HG03442 (cell line): ENCODE results near the gene TXNRD1.
"Not testable (repeated sequence)": the region's sequence is repeated elsewhere in the genome, so short reads cannot be mapped to it uniquely, and the experiment has no call there.

ENCODE experiments used
- ATAC-seq: cut with Tn5 transposase; IDR thresholded peaks from one replicate; pipeline ENCODE4 v1.9.1; 2021; ENCODE audit warnings: mild to moderate bottlenecking, moderate library complexity; ENCODE audit not compliant: unreplicated experiment

The TXNRD1 gene

DNA sequence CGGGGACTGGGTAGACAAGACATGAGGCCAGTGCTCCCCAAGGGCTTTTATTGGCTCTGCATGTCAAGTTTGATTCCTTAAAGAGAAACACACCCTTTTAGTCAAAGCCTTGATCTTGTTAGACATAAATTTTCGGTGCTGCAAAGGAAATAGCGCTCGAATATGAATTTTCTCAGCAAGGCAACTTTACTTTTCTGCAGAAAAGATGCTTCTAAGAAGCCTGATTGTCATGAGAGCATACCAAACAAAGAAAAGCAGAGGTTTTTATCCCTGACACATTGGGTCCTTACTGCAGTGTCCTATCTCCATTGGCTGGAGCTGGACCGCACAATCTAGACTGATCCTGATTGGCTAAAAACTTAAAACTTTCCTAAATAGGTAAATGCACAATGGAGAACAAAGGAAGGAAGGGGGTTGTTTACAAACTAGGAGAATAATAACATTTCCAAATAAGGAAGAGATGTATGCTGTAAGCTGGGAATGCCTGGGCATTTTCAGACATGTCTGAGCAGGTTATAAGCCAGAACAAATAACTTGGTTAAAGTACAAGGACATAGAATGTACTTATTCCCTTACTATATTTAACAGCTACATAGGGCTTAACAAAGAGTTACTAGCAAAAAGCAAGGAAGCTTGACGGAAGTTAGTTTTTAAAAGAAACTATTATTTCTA, 17.2 kb downstream of the TXNRD1 start:
- no peak for ATAC-seq

DNA sequence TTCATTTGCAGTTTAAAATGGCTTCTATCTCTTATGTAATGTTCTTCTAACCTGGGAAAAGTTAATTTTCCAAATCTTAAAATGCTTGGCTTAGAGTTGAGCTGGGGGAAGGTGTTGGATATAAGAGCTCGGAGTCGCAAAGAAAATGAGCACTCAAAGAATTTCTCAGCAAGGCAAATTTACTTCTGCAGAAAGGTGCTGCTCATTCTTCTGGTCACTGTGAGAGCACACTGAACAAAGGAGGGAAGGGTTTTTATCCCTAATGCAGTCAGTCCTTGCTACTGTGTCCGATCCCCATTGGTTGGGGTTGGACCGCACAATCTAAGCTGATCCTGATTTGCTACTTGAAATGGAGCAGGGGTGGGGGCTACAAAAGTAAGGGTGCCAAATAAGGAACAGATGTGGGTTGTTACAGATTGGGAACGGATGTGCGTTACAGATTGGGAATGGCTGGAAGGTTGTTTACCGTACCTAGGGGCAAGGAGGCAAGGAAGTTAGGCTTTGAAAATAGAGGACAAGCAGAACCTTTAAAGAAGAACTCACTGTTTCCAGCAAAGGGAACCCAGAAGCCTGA, 19.4 kb downstream of the TXNRD1 start:
- ATAC-seq, result no peak

DNA sequence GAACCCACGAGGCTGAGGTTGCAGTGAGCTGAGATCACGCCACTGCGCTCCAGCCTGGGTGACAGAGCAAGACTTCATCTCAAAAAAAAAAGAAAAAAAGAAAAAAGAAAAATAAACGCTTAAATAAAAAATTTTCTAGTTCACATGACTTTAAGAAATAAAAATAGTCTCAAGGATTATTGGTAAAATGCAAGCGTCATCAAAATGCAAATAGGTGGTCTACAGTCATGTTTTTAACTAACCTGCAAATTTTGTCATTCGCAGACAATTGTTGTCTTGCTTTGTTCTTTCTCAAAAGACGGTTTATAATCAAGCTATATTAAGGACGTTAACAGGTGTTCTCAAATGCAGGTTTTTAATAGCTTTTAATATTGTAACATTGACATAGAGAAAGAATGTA, 22.4 kb downstream of the TXNRD1 start:
- ATAC-seq, result no peak

DNA sequence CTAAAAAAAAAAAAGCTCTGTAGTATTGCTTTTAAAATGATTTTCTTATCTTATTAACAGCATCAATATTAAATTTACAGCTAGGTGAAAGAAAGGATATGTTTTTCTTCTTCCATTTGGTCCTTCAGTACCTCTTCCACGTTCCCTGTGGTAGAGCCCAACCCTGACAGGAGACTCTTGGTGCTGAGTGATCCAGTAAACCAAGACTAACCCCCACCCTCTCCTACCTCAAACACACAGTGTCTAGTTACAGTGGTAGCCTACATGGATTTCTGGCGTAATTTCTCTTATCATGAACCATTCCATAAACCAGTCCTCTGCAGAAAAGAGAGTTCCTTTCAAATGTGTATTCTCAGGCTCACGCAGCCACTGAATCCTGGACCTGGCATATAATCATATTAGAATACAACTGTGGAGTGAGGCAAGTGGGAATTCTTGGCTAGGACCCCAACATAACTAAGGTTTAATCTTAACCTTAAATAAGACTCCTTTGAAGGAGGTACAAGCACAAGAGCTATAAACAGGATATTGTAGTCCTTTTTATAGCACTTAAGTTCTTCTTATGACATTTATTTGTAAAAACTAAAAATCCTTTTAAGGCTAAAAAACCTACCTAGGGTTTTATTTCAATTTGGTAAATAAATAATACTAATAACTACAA, 27.1 kb downstream of the TXNRD1 start:
- no peak for ATAC-seq

DNA sequence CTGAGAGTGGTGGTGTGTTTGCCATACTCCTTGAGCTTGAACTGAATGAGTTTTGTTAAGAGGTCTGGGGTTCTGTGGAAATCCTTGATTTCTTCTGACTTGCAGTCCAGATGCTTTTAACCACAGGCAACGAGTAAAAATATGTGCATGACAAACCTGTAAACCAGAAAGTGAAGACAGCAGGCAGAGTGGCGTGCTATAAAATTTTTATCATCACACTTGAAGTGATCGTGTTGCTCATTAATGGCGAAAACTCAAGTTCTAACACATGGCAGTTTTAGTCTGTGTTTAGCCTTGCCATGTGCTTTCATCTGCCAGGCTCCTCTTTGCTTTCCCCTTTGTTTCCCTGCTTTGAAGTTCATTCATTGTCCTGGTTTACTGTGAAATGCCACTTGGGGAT, 28.0 kb downstream of the TXNRD1 start:
- ATAC-seq, result no peak

DNA sequence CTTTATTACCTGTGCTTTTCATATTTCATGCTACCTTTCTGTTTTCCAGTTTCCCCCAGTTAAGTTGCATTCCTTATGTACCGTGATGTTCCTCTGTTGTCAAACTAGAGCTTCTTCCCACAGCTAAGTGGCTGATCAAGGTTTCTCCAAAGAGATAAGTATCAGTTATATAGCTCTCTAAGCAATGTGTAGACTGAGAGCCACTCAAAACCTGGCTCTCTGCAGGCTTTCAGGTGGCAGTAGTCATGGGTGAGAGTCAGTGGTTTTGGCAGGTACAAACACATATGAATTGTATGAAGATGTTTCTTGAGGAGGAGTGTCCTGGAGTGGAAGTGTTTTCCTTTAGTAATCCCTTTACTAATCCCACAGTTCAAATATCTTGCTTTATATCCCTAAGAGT, 28.4 kb downstream of the TXNRD1 start:
- no peak for ATAC-seq

DNA sequence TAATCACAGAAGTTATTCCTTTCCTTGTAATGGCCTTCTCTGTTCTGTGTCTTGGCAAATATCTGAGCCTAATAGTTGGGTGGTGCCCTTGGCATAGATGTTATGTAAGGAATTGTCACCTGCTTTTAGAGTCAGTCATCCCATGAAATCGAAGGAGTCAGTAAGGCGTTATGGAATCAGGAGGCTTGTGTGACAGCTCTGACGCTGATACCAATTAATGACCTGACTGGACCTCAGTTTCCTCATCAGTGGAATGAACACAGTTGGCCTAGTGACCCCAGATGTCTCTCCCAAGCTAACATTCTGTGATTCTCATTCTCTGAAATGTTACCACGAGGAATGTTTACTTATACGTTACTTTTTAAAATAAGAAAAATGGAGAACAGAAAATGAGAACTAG, 32.1 kb downstream of the TXNRD1 start:
- ATAC-seq, result no peak

DNA sequence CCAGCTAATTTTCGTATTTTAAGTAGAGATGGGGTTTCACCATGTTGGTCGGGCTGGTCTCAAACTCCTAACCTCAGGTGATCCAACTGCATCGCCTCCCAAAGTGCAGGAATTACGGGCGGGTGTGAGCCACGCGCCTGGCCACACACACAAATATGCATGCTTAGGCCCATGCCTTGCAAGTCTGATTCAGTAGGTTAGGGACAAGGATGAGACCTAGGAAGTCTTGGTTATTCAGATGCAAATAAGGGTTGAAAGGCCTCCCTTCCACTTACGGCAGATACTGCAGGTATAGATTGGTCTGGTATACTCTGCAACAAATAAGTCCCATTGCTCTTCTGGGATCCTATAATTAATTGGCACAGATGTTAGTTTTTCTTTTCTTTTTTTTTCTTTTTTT, 32.9 kb downstream of the TXNRD1 start:
- no peak for ATAC-seq

DNA sequence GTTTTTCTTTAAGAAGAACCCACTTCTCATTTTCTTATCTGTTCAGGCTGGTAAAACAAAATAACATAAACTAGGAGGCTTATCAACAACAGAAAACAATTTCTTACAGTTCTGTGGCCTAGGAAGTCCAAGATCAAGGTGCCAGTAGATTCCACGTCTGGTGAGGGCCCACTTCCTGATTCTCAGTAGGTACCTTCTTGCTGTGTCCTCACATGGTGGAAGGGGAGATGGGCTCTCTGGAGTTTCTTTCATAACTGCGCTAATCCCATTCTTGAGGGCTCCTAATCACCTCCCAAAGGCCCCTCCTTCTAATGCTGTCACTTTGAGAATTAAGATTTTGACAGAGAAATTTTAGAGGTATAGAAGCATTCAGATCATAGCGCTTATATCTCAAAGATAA, 33.4 kb downstream of the TXNRD1 start:
- no peak for ATAC-seq

DNA sequence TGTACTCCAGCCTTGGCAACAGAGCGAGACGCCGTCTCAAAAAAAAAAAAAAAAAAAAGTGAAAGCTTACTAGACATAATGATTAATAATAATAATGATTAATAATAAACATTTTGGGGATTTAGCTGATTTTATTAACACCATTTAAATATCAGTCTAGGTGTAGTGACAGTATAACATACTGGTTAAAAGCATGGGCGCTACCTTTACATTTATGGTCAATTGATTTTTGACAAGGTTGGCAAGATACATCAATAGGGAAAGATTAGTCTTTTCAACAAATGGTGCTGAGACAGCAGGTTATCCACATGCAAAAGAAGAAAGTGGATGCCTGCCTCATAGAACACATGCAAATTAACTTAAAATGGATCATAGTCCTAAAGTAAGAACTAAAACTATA, 34.3 kb downstream of the TXNRD1 start:
- ATAC-seq, result no peak

DNA sequence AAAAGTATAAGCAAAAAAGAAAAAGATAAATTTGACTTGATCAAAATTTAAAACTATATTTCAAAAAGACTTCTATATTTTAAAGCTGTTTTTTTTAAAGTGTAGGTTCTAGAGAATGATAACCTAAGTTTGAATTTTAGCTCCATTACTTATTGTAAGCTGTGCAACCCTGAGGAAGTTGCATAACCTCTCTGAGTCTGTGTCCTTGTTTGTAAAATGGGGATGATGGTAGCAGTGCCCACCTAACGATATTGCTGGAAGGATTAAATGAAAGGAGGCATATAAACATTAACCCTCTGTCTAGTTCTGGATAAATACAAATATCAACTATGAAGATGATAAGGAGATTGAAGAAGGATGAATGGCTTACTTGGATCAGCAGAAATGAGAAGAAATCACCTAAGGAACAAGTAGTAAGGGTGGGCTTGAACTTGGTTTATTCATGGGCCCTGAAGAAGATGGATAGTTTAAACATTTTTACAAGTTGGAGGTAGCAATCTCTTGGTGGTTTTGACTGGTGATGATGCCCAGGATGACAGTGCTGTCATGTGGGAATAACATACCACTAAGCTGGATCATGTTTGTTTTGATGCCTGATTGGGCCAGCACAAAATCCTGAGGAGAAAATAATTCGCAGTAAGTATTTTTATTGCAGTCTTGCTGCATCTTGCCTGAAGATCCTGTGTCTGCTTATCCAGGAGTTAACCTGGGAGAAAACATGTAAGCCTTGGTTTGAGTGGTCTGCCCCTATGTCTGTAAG, 35.0 kb downstream of the TXNRD1 start:
- ATAC-seq, result no peak

DNA sequence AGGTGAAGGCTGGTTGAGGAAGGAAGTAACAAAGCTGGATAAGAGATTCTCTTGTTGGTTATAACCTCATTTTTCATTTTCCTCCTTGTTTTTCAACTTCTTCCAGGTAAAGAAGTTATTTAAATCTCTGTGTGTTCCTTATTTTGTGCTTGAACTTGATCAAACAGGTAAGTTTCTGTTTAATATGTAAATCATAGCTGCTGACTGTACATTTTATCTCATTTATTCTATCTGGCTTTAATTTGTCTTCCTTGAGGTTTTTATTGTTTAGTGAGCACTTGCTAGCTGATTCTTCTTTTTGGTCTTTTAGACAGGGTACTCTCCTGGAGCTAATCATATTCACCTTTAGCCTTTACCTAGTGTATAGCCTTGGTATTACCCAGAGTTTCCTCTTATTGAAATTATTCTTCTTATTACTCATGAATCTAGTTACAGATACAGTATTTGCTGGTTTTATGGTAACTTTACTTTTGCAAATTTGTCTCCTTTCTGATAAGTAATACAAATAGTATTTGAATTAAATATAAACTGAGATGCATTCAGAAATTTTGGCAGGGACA, 42.4 kb downstream of the TXNRD1 start:
- ATAC-seq, result no peak

DNA sequence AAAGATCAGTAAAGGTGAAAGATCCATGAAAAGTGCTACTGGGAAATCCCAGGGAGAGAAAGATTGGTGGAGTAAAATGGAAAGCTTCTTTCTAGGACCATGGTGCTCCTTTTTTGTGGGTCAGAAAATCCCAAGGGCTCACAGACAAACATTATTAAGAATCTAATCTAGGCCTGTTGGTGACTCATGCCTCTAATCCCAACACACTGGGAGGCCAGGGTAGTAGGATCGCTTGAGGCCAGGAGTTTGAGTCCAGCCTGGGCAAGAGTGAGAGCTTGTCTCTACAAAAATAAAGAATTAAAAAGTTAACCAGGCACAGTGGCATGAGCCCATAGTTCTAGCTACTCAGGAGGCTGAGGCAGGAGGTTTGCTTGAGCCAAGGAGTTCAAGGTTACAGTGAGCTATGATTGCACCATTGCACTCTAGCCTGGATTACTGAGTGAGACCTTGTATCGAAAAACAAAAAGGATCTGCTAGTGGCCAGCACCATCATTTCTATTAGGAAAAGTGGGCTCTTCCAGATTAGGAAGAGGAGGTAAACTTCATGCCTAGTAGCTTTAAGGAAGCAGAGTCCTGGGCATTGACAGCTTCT, 43.0 kb downstream of the TXNRD1 start:
- ATAC-seq, result no peak

DNA sequence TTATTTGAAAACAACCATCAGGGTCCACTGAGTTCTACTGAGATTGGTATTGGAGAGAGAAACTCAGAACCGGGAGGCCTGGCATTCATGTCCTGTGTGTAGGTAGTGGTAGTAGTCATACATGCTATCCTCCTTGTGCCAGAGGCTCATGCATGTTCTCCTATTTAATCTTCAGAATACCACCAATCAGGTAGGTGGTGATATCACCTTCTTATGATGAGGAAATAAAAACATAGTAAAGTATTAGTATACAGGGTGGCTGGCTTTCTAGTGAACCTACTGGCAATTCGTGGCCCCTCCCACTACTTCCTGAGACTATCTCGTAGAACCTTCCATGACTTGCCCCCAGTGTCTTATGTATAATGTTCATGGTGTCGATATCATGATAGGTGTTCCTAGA, 47.4 kb downstream of the TXNRD1 start:
- ATAC-seq, result no peak

DNA sequence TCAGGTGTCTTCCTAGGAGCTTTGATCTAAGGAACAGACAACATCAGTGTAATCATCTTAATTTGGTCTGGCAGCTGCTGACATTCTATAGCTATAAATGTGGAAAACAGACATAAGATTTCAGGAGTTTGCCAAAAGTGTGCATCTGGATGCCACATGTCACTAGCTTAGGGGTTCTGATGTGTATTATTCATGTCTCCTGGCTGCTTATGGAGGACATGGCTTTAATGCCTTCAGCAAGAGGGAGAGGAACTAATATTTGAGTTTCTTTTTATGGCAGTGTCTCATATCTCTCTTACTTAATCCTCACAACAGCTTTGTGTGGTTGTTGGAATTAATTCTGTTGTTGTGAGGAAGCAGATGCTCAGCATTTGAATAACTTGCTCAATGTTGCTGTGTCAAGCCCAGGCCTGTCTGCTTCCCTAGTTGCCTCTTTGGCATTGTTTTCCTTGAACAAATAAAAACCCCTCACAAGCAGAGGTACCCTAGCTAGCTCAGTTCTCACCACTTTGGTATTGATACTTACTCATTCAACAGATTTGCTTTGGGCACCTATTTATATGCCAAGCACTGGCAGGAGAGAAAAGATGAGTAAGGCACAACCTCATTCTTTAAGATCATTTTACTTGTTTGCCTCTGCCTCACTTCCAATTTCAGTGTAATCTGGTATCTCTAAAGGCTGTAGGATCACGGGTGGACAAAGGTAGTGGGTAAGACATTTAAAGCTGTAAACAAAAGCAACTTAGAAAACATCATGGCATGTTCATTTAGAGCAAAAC, 48.2 kb downstream of the TXNRD1 start:
- no peak for ATAC-seq

DNA sequence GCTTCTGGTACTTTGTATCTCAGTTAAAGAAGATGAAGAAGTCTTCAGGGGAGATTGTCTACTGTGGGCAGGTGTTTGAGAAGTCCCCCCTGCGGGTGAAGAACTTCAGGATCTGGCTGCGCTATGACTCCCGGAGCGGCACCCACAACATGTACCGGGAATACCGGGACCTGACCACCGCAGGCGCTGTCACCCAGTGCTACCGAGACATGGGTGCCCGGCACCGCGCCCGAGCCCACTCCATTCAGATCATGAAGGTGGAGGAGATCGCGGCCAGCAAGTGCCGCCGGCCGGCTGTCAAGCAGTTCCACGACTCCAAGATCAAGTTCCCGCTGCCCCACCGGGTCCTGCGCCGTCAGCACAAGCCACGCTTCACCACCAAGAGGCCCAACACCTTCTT, 49.9 kb downstream of the TXNRD1 start:
- ATAC-seq, result not testable (repeated sequence)

DNA sequence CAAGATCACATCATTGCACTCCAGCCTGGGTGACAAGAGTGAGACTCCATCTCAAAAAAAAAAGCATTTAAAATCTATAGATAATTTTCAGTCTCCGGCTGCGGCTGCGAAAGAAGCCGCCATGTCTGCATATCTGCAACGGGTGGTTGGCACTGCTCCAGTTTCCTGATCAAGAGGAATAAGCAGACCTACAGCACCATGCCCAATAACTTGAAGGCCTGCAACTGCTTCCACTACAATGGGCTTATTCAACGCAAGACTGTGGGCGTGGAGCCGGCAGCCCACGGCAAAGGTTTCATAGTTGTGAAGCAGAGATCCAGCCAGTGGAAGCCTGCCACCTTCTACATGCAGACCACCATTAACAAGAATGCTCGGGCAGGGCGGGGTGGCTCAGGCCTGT, 57.4 kb downstream of the TXNRD1 start:
- no peak for ATAC-seq

DNA sequence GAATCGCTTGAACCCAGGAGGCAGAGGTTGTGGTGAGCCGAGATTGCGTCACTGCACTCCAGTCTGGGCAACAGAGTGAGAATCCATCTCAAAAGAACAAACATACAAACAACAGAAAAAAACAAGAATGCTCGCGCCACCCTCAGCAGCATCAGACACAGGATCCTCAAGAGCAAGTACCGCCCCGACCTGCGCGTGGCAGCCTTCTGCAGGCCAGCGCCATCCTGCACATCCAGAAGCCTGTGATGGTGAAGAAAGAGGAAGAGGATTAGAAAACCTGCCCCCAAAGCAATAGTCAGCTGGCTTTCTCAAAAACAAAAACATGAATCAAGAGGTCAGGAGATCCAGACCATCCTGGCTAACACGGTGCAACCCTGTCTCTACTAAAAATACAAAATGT, 57.9 kb downstream of the TXNRD1 start:
- ATAC-seq, result no peak

DNA sequence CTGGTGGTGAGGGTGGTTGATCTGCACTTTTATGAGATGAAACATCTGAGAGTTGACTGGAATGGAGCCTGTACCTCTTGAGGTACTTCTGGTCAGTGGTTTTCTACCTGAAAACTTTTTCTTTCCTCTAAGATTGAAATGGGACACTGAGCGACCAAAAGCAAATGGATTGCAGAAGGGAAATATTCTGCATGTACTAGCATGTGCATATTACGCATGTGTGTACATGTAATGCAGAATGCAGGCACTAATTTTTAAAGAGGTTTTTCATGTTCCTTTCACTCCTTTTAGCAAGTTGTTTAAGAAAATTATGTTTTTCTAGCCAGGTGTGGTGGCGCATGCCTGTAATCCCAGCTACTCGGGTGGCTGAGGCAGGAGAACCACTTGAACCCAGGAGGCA, 59.2 kb downstream of the TXNRD1 start:
- ATAC-seq, result no peak

DNA sequence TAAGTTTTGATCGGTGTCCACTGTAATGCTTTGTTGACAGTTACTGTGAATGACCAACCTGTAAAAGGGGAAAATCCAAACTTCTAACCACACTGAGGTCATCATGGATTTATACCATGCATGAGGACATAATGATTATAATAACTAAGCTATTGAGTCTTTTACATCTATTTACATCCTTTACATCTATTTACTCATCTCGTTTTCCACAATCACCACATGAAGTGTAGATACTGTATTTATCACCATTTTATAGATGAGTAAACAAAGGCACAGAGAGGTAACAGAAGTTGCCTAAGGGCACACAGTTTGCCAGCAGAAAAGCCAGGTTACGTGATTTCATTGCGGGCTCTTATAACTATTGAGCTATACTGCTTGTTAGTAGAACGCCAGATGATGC, 60.1 kb downstream of the TXNRD1 start:
- ATAC-seq, result no peak
